NCI-H2107 treated with DMSO at 0.1 percent for 48 hours (cell line): ENCODE results near the gene DND1.
"Not testable (repeated sequence)": the region's sequence is repeated elsewhere in the genome, so short reads cannot be mapped to it uniquely, and the experiment has no call there.

Experiments
- DNase-seq: peaks from one replicate; lab custom pipeline; 2025; ENCODE audit not compliant: unreplicated experiment; lab: John Stamatoyannopoulos, UW

DND1 gene

GRCh38 chr5:140631831-140632365 is 41.5 kb downstream of the DND1 start:
- peak; percentile 14 for DNase-seq

- no peak for DNase-seq
Observed at GRCh38 chr5:140631036-140631417, 42.3 kb downstream of the DND1 start.

- DNase-seq: no peak
Observed at GRCh38 chr5:140630292-140631035, 42.9 kb downstream of the DND1 start.

GRCh38 chr5:140628711-140629110 is 44.7 kb downstream of the DND1 start:
- no peak for DNase-seq

- no peak for DNase-seq
Observed at GRCh38 chr5:140627972-140628371, 45.4 kb downstream of the DND1 start.

GRCh38 chr5:140624886-140625285 is 48.5 kb downstream of the DND1 start:
- DNase-seq: not testable (repeated sequence)

- not testable (repeated sequence) for DNase-seq
Observed at GRCh38 chr5:140623061-140623460, 50.3 kb downstream of the DND1 start.

GRCh38 chr5:140622301-140622700 is 51.1 kb downstream of the DND1 start:
- DNase-seq: no peak
